ENCODE results near the gene SMYD3.
"Not testable (repeated sequence)": the region's sequence is repeated elsewhere in the genome, so short reads cannot be mapped to it uniquely, and the experiment has no call there.

SMYD3 gene

DNA sequence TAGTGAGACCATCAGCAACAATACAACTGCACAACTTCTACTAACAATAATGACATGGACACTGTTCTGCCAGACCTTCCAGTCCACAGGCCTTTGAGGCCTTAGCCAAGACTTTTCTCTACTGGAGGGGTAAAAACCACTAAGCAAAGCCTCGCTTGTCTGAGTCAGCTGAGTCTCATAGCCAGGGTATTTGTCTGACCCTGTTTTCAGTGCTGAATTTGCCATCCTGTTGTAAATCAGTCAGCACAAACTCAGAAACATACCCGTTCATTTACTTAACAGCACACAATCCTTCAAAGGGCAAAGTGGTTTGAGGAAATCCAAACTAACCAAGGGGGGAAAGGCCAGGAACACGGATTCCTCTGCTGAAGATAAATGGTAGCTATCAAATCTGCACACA lies 537.8 kb downstream of the SMYD3 start:
- no peak for DNase-seq

DNA sequence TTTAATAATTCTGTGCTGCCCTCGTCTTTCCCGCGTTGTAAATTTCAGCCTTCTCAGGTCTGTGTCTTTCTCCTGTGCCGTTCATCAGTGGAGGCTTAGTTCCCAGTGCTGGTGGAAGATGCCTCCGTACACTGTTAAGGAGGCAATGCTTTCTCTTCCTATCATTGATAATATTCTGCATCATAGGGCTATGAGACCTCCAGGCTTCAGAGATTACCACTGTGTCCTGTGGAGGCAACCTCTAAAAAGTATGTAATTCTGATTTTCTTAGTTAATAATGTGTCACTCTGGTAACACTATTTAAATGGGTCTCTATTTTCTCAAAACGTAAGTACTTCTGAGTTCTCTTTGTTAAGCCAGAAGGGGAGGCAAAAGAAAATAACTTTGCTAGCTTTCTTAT lies 538.3 kb downstream of the SMYD3 start:
- DNase-seq = no peak

GRCh38 chr1:245965398-245965797 lies 541.7 kb downstream of the SMYD3 start:
- DNase-seq = no peak

GRCh38 chr1:245963649-245964048 lies 543.4 kb downstream of the SMYD3 start:
- DNase-seq = no peak

DNA sequence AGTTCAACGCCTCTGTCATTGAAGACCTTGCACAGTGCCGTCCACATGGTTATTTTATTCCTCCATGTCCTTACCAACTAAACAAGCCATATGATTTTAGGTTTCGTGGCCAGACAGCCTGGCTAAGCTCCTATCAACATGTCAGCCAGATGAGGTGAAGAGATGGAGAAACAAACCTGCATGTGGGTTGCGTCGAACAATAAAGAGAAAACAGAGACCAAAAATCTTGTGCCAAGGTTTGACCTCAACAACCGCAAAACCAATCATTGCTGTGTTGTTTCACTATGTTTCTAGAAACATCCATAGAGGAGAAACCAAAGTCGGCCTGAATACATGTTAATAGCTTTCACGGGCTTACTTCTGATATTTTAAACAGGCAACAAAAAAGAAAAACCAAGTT lies 544.6 kb downstream of the SMYD3 start:
- DNase-seq = no peak

GRCh38 chr1:245961137-245961540 lies 545.9 kb downstream of the SMYD3 start:
- no peak for DNase-seq

- DNase-seq = no peak
Observed at GRCh38 chr1:245960171-245960570, 546.9 kb downstream of the SMYD3 start.

DNA sequence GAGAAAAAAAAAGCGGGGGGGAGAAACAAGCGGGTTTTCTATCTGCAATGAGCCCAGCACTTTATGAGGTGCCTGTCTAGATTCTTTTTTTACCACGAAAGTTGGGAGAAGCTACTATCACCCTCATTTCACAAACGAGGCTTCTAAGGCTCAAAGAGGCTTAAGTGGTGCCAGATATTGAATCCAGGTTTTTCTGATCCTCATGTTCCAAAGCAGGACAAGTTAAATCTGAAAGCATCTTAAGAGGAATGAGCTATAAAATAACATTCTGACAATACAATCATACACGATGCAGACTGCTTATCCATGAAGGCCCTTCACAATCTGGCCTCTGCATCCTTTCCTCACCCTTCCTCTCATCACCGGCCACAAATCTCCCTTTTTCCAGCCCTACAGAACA lies 549.1 kb downstream of the SMYD3 start:
- DNase-seq = no peak

GRCh38 chr1:245957427-245957826 lies 549.7 kb downstream of the SMYD3 start:
- DNase-seq = no peak

GRCh38 chr1:245956225-245956624 lies 550.9 kb downstream of the SMYD3 start:
- DNase-seq = no peak

DNA sequence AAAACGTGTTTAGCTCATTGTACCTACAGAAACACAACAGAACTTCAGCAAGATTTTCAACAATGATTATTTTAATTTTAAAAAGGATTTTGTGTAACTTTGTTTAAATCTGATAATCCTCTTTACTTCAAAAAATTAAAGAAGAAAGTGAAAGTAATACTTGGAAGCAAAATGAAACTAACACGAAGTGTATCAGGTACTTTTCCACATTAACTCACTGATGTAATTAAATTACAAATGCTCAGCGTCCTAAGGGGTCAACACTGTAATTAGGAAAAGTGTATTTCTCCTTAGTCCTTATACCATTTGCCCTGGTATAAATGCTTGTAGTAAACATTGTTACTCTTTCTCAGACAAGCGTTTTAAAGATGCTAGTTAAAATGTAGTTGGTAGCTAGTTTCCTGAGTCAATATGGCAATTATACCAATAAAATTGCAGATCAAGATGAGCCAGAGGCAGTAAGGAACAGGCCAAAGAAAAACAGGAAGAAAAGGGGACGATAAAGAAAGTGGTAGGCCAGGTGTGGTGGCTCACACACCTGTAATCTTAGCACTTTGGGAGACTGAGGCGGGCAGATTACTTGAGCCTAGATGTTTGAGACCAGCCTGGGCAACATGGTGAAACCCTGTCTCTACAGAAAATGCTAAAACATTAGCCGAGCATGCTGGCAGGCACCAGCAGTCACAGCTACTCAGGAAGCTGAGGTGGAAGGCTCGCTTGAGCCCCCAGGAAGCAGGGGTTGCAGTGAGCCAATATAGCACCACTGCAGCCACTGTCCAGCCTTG lies 553.0 kb downstream of the SMYD3 start:
- DNase-seq = no peak

- no peak for DNase-seq
Observed at GRCh38 chr1:245952383-245953026, 554.6 kb downstream of the SMYD3 start.

- no peak for DNase-seq
Observed at GRCh38 chr1:245948786-245949185, 558.3 kb downstream of the SMYD3 start.

DNA sequence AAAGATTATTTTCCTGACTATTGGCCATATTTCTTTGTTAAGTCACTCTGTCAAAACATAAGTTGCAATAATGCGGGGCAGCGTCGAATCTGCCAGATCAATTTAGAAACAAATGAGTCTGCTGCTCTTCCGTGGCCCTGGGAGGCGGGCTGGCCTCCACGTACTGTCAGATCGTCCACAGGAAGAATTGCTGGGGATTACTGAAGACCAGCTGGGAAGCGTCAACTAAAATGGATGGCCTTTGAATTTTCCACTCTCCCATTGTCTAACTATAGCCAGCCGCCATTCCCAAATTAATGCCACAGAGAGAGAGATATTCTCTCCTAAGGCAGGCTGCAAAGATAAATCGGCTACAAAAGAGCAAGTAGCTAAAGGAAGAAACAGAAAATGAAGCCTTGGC lies 560.2 kb downstream of the SMYD3 start:
- DNase-seq = no peak

GRCh38 chr1:245945136-245945535 lies 561.9 kb downstream of the SMYD3 start:
- DNase-seq = not testable (repeated sequence)

DNA sequence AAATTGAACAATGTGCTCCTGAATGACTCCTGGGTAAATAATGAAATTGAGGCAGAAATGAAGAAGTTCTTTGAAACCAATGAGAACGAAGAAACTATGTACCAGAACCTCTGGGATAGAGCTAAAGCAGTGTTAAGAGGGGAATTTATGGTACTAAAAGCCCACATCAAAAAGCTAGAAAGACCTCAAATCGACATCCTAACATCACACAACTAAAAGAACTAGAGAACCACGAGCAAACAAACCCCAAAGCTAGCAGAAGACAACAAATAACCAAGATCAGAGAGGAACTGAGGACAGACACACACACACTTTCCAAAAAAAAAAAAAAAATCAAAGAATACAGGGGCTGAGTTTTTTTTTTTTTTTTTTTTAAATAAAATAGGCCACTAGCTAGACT lies 564.2 kb downstream of the SMYD3 start:
- DNase-seq = no peak

DNA sequence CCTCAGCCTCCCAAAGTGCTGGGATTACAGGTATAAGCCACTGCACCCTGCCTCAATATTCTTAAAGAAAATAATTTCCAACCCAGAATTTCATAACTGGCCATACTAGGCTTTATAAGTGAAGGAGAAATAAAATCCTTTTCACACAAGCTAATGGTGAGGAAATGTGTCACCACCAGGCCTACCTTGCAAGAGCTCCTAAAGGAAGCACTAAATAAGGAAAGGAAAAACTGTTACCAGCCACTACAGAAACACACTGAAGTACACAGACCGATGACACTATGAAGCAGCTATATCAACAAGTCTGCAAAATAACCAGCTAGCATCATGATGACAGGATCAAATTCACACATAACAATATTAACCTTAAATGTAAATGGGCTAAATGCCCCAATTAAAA lies 565.3 kb downstream of the SMYD3 start:
- not testable (repeated sequence) for DNase-seq

GRCh38 chr1:245939756-245940345 lies 567.2 kb downstream of the SMYD3 start:
- no peak for DNase-seq

GRCh38 chr1:245938046-245938435 lies 569.0 kb downstream of the SMYD3 start:
- no peak for DNase-seq

- no peak for DNase-seq
Observed at GRCh38 chr1:245937316-245938045, 569.6 kb downstream of the SMYD3 start.

DNA sequence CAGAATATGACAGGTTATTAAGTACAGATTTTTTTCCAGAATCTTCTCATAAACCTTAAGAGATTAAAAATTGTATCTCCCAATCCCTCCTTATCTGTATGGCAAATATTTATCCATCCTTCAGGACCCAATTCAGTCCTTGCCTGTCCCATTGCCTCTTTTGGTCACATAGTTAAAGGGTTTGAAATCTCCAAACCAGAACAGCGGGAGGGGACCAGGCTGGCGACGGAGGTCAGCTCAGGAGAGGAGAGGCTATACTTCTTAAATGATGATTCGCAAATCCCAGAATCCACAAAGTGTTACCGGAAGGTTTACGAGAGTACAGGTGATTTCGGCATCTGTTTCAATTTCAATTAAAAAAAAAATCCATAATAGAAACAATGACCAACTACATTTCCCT lies 572.7 kb downstream of the SMYD3 start:
- no peak for DNase-seq

- DNase-seq = no peak
Observed at GRCh38 chr1:245933431-245934045, 573.5 kb downstream of the SMYD3 start.

DNA sequence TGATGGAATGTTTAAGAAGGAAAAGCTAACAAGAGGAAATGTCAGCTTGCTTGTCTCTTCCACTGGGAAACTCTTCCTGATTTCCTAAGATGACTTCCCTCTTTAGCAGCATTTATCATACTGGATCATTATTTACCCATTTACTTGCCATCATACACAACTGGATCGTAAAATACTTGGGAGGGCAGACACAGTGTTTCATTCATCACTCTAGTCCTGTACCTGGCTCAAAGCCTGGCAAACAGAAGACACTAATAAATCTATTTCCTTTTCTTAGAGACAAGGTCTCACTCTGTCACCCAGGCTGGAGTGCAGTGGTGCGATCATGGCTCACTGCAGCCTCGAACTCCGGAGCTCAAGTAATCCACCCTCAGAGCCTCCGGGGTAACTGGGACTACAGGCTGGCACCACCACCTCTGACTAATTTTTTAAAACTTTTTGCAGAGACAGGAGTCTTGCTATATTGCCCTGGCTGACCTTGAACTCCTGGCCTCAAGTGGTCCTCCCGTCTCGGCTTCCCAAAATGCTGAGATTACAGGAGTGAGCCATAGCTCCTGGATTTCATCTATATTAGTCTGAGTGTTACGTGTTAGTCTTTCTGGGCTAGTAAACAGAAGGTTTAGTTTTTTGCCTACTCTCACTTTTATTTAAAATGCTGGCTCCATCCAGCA lies 574.6 kb downstream of the SMYD3 start:
- DNase-seq = no peak
